Activated naive CD8-positive, alpha-beta T cell (primary cell): ENCODE results near the gene HPSE.
"Not testable (repeated sequence)": the region's sequence is repeated elsewhere in the genome, so short reads cannot be mapped to it uniquely, and the experiment has no call there.

Source experiments
- H3K27ac Mint-ChIP-seq: one replicate; pipeline ENCODE4 v1.8.0; 2021; ENCODE audit warnings: mixed read lengths
- H3K27me3 Mint-ChIP-seq: one replicate; pipeline ENCODE4 v1.8.0; 2021; ENCODE audit warnings: mixed read lengths
- H3K36me3 Mint-ChIP-seq: one replicate; pipeline ENCODE4 v1.8.0; 2021; ENCODE audit warnings: mixed read lengths
- H3K4me1 Mint-ChIP-seq: one replicate; pipeline ENCODE4 v1.8.0; 2021; ENCODE audit warnings: low read depth, mixed read lengths
- H3K4me3 Mint-ChIP-seq: one replicate; pipeline ENCODE4 v1.8.0; 2021; ENCODE audit warnings: mild to moderate bottlenecking, mixed read lengths
- H3K9me3 Mint-ChIP-seq: one replicate; pipeline ENCODE4 v1.8.0; 2021; ENCODE audit warnings: low read depth, mixed read lengths

Gene HPSE

GRCh38 chr4:83281307-83281706, 53.3 kb downstream of the HPSE start:
- Mint-ChIP-seq H3K27me3 (no peaks in the 10 kb centered on the region), H3K4me1 (peaks cover 49% of the 10 kb centered on the region), H3K27ac (no peak overlapping the region)

GRCh38 chr4:83276299-83277040, 58.2 kb downstream of the HPSE start:
- no peaks in the 10 kb centered on the region for H3K9me3 Mint-ChIP-seq

More at GRCh38 chr4:83281307-83281706, 53.3 kb downstream of the HPSE start:
- peak overlapping the region; percentile 12 for H3K4me3 Mint-ChIP-seq
- peaks cover 11% of the 10 kb centered on the region for H3K36me3 Mint-ChIP-seq
- no peaks in the 10 kb centered on the region for H3K9me3 Mint-ChIP-seq

DNA sequence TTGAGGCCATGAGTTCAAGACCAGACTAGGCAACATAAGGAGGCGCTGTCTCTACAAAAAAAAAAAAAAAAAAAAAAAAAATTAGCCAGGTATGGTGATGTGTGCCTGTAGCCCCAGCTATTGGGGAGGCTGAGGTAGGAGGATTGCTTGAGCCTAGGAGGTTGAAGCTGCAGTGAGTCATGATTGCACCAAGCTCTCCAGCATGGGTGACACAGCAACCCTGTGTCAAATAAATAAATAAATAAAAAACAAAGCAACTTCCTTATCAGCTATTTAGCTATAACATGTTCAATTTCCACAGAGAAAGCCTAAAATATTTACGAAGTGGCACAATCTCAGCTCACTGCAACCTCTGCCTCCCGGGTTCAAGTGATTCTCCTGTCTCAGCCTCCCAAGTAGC, 60.7 kb downstream of the HPSE start:
- not testable (repeated sequence) for H3K4me3 Mint-ChIP-seq, H3K9me3 Mint-ChIP-seq, H3K27ac Mint-ChIP-seq, H3K27me3 Mint-ChIP-seq
- Mint-ChIP-seq H3K4me1 (peaks cover 13% of the 10 kb centered on the region), H3K36me3 (peaks cover 24% of the 10 kb centered on the region)

More at GRCh38 chr4:83276299-83277040, 58.2 kb downstream of the HPSE start:
- Mint-ChIP-seq H3K4me3 (peak overlapping the region; percentile 23), H3K27ac (peak overlapping the region; percentile 82), H3K27me3 (no peaks in the 10 kb centered on the region), H3K36me3 (peaks cover 20% of the 10 kb centered on the region), H3K4me1 (peaks cover 21% of the 10 kb centered on the region)

- H3K4me1 Mint-ChIP-seq: peaks cover 16% of the 10 kb centered on the region
- no peaks in the 10 kb centered on the region for H3K9me3 Mint-ChIP-seq
- no peaks in the 10 kb centered on the region for H3K27me3 Mint-ChIP-seq
- H3K27ac Mint-ChIP-seq: peak overlapping the region; percentile 41
- H3K36me3 Mint-ChIP-seq: peaks cover 23% of the 10 kb centered on the region
- no peak overlapping the region for H3K4me3 Mint-ChIP-seq
These were observed 61.7 kb downstream of the HPSE start for GRCh38 chr4:83272900-83273299.

GRCh38 chr4:83269256-83269655, 65.4 kb downstream of the HPSE start:
- peaks cover 13% of the 10 kb centered on the region for H3K36me3 Mint-ChIP-seq
- H3K9me3 Mint-ChIP-seq: no peaks in the 10 kb centered on the region
- H3K27me3 Mint-ChIP-seq: no peaks in the 10 kb centered on the region
- H3K4me1 Mint-ChIP-seq: peaks cover 2% of the 10 kb centered on the region
- H3K27ac Mint-ChIP-seq: no peak overlapping the region
- H3K4me3 Mint-ChIP-seq: no peak overlapping the region

DNA sequence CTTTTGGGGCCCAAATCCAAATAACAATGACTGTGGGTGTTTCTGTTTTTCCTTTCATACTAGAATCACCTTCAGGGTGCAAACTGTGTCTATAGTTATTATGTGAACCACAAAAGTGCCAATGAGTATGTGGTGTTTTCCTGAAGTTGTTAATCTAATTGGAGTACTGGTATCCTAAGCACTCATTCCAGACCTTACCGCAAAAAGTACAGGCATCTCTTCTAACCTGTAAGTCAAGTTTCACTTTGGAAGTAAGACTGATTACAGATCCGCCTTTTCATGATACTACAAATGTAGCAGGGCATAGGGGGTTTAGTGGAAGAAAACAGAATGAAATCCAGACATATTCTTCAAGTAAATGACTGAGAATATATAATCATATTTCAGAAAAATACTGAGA, 66.2 kb downstream of the HPSE start:
- Mint-ChIP-seq H3K36me3 (peaks cover 13% of the 10 kb centered on the region), H3K27me3 (no peaks in the 10 kb centered on the region), H3K4me3 (no peak overlapping the region), H3K27ac (peak overlapping the region; percentile 41), H3K4me1 (peaks cover 2% of the 10 kb centered on the region), H3K9me3 (no peaks in the 10 kb centered on the region)

DNA sequence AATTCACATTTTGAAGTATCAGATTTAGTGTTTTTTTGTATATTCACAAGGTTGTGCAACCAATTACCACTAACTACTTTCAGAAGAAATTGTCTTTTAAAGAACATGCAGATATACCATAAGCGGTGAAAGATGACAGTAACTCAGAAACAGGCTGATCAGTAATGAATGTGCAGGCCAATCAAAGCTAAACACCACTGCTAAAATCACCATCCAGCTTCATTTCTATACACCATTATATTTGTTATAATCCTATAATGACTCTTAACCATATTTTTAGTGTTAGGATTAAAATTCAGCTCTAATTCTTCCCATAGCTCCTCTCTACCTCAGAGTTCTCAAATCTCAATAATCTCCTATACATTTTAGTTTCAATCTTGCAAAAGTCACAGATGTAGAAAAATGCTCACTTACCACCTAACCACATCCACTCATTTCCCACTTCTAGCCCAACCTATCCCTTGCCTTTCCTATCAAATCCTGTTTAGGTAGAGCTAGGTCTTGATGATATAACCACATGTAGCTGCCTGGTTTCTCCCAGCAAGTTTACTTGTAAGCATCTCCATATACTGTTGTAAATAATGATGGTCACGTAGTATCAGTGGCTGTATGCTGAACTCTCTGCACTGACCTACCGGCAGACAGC, 66.7 kb downstream of the HPSE start:
- no peak overlapping the region for H3K4me3 Mint-ChIP-seq
- H3K36me3 Mint-ChIP-seq: peaks cover 16% of the 10 kb centered on the region
- H3K27me3 Mint-ChIP-seq: no peaks in the 10 kb centered on the region
- no peaks in the 10 kb centered on the region for H3K9me3 Mint-ChIP-seq
- H3K4me1 Mint-ChIP-seq: peaks cover 2% of the 10 kb centered on the region
- H3K27ac Mint-ChIP-seq: peak overlapping the region; percentile 64

DNA sequence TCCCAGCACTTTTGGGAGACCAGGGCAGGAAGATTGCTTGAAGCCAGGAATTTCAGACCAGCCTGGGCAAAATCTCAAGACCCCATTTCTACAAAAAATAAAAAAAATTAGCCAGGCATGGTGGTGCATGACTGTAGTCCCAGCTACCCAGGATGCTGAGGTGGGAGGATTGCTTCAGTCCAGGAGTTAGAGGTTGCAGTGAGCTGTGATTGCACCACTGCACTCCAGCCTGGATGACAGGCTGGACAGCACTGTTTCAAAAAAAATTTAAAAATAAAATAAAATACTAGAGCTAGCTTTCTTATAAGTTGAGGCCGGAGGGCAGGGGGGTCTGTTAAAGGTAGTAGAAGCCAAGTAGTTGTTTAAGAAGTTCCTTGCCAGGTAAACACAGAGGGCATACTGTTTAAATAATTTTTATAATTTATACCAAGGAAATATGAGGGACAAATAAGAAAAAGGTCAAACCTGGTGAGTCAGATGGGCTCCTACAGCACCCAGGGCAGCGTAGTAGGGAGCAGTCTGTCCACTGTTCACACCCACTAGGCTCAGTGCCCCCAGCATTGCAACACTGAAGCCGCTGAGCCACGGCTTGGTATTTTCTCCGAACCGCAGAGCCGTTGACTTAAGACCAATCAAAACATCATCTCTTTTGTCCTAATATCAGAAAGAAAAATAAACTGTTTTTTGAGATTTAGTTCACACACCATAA, 67.4 kb downstream of the HPSE start:
- Mint-ChIP-seq H3K9me3 (no peaks in the 10 kb centered on the region), H3K27ac (no peak overlapping the region), H3K27me3 (no peaks in the 10 kb centered on the region), H3K36me3 (peaks cover 16% of the 10 kb centered on the region), H3K4me3 (no peak overlapping the region), H3K4me1 (peaks cover 2% of the 10 kb centered on the region)

GRCh38 chr4:83266689-83267088, 68.0 kb downstream of the HPSE start:
- no peaks in the 10 kb centered on the region for H3K9me3 Mint-ChIP-seq
- no peak overlapping the region for H3K4me3 Mint-ChIP-seq
- peaks cover 18% of the 10 kb centered on the region for H3K36me3 Mint-ChIP-seq
- no peak overlapping the region for H3K27ac Mint-ChIP-seq
- peaks cover 2% of the 10 kb centered on the region for H3K4me1 Mint-ChIP-seq
- H3K27me3 Mint-ChIP-seq: no peaks in the 10 kb centered on the region

- H3K27me3 Mint-ChIP-seq: no peaks in the 10 kb centered on the region
- H3K27ac Mint-ChIP-seq: no peak overlapping the region
- H3K4me1 Mint-ChIP-seq: peaks cover 9% of the 10 kb centered on the region
- no peaks in the 10 kb centered on the region for H3K9me3 Mint-ChIP-seq
- H3K4me3 Mint-ChIP-seq: no peak overlapping the region
- peaks cover 16% of the 10 kb centered on the region for H3K36me3 Mint-ChIP-seq
These were observed 71.5 kb downstream of the HPSE start for GRCh38 chr4:83263106-83263505.

DNA sequence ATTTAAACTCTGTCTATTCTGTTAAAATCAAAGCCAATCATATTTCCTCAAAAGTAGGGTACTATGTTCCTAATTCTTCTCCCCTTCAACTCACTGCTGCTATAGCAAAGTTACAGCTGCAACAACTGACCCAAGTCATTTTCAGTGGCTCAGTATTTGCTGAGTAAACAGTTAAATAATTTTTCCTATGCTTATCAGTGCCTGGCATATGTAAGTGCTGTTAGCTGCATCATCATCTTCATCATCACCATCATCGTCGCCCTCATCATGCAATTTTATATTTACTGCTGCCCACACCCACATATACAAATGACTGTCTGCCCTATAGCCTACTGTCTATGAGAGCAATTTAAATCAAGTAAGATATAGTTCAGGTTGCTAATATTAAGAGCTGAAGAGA, 72.0 kb downstream of the HPSE start:
- H3K27ac Mint-ChIP-seq: no peak overlapping the region
- no peak overlapping the region for H3K4me3 Mint-ChIP-seq
- peaks cover 20% of the 10 kb centered on the region for H3K36me3 Mint-ChIP-seq

GRCh38 chr4:83261307-83261706, 73.3 kb downstream of the HPSE start:
- peaks cover 22% of the 10 kb centered on the region for H3K36me3 Mint-ChIP-seq
- no peak overlapping the region for H3K4me3 Mint-ChIP-seq
- no peaks in the 10 kb centered on the region for H3K9me3 Mint-ChIP-seq
- H3K4me1 Mint-ChIP-seq: peaks cover 8% of the 10 kb centered on the region
- no peak overlapping the region for H3K27ac Mint-ChIP-seq
- no peaks in the 10 kb centered on the region for H3K27me3 Mint-ChIP-seq

More for the DNA sequence above, 72.0 kb downstream of the HPSE start:
- Mint-ChIP-seq H3K27me3 (no peaks in the 10 kb centered on the region), H3K9me3 (no peaks in the 10 kb centered on the region), H3K4me1 (peaks cover 8% of the 10 kb centered on the region)

GRCh38 chr4:83259586-83259985, 75.1 kb downstream of the HPSE start:
- Mint-ChIP-seq H3K4me1 (peaks cover 8% of the 10 kb centered on the region), H3K9me3 (no peaks in the 10 kb centered on the region), H3K27ac (no peak overlapping the region), H3K36me3 (peaks cover 22% of the 10 kb centered on the region), H3K4me3 (no peak overlapping the region), H3K27me3 (no peaks in the 10 kb centered on the region)

DNA sequence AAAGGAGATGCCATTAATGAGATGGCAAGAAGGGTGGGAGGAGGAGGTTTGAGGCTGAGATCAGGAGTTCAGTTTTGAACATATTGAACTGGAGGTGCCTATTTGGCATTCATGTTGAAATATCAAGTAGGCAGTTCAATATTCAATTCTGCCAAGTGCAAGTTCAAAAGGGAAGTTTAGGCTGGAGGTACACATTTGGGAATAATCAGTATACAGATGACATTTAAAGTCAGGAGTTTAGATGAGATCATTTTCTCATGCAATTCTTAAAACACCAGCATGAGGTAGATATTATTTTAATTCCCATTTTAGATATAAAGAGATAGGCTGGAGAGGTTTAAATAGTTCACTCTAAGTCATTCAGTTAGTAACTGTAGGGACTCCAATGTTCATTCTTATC, 76.2 kb downstream of the HPSE start:
- no peaks in the 10 kb centered on the region for H3K27me3 Mint-ChIP-seq
- H3K4me3 Mint-ChIP-seq: no peak overlapping the region

GRCh38 chr4:83257811-83258210, 76.8 kb downstream of the HPSE start:
- H3K4me1 Mint-ChIP-seq: peaks cover 12% of the 10 kb centered on the region
- H3K27me3 Mint-ChIP-seq: no peaks in the 10 kb centered on the region
- H3K9me3 Mint-ChIP-seq: no peaks in the 10 kb centered on the region
- H3K4me3 Mint-ChIP-seq: no peak overlapping the region
- H3K36me3 Mint-ChIP-seq: peaks cover 17% of the 10 kb centered on the region
- peak overlapping the region; percentile 47 for H3K27ac Mint-ChIP-seq

More for the DNA sequence above, 76.2 kb downstream of the HPSE start:
- no peaks in the 10 kb centered on the region for H3K9me3 Mint-ChIP-seq
- H3K36me3 Mint-ChIP-seq: peaks cover 22% of the 10 kb centered on the region
- H3K27ac Mint-ChIP-seq: no peak overlapping the region
- peaks cover 8% of the 10 kb centered on the region for H3K4me1 Mint-ChIP-seq
